HUDEP-2 (cell line): ENCODE results near the gene FKBP5.
"Not testable (repeated sequence)": the region's sequence is repeated elsewhere in the genome, so short reads cannot be mapped to it uniquely, and the experiment has no call there.

Experiments
- DNase-seq, 76 experiments: peaks; one replicate each; lab custom pipeline; 2025; ENCODE audit not compliant: unreplicated experiment in 76 of 76; lab: John Stamatoyannopoulos, UW

The FKBP5 gene

GRCh38 chr6:35557239-35557638 is 131.5 kb downstream of the FKBP5 start:
- DNase-seq = no peak

GRCh38 chr6:35554811-35555210 is 133.9 kb downstream of the FKBP5 start:
- DNase-seq = no peak

- DNase-seq = no peak
Observed at GRCh38 chr6:35553315-35553714, 135.4 kb downstream of the FKBP5 start.

GRCh38 chr6:35552285-35552917 is 136.3 kb downstream of the FKBP5 start:
- peak in 58 of 76 experiments; percentile 14 to 79 (median 42) for DNase-seq

- no peak for DNase-seq
Observed at GRCh38 chr6:35550437-35550836, 138.3 kb downstream of the FKBP5 start.

- DNase-seq = no peak
Observed at GRCh38 chr6:35547676-35548075, 141.0 kb downstream of the FKBP5 start.

- DNase-seq = peak in 15 of 76 experiments; percentile 12 to 79 (median 52)
Observed at GRCh38 chr6:35544769-35545361, 143.8 kb downstream of the FKBP5 start.

- no peak for DNase-seq
Observed at GRCh38 chr6:35543459-35544193, 145.1 kb downstream of the FKBP5 start.

- DNase-seq = no peak
Observed at GRCh38 chr6:35541836-35542235, 146.9 kb downstream of the FKBP5 start.

- DNase-seq = no peak
Observed at GRCh38 chr6:35539223-35539622, 149.5 kb downstream of the FKBP5 start.

- not testable (repeated sequence) for DNase-seq
Observed at GRCh38 chr6:35535847-35536246, 152.9 kb downstream of the FKBP5 start.

- DNase-seq = no peak
Observed at GRCh38 chr6:35534407-35535170, 154.1 kb downstream of the FKBP5 start.

- DNase-seq = no peak
Observed at GRCh38 chr6:35533981-35534380, 154.7 kb downstream of the FKBP5 start.

GRCh38 chr6:35532126-35532525 is 156.6 kb downstream of the FKBP5 start:
- DNase-seq = no peak

GRCh38 chr6:35524380-35525020 is 164.2 kb downstream of the FKBP5 start:
- DNase-seq = no peak
